HepG2 (cell line): ENCODE results near the gene ITPK1. TPM values are rescaled to one million over a fixed set of nuclear protein-coding genes. Genes with fewer than 3 reads are reported as not detected.

Experiments used
- ATAC-seq: fragments of 200-7000 bp; cut with Tn5 transposase; 3 replicates; pipeline ENCODE4 v1.9.1; 2020; ENCODE audit warnings: mild to moderate bottlenecking, moderate library complexity
- BruUV-seq: library from RNA; stranded (reverse); fragments of 400-500 nt; replicated peaks from 2 replicates; lab custom pipeline; 2021; lab: Mats Ljungman, UMichigan
- CTCF ChIA-PET: fragments of 300-600 bp; formaldehyde crosslinking; extraction: SDS; loops from one replicate; lab custom pipeline; 2021; ENCODE audit warnings: low total read pairs, inconsistent platforms, low intra/inter-chr PET ratio; lab: Yijun Ruan, JAX
- POLR2A ChIA-PET: fragments of 350-600 bp; sonication (Branson Sonifier 250); formaldehyde crosslinking; loops from one replicate; lab custom pipeline; 2020; ENCODE audit warnings: antibody characterized with exemption, inconsistent platforms; lab: Yijun Ruan, JAX
- DNase-seq: peaks from one replicate; pipeline ENCODE4 v3.0.0-alpha.2; 2015; ENCODE audit warnings: low spot score
- FAIRE-seq: peaks from 3 replicates; lab custom pipeline; 2011; peaks lifted over from hg19 to GRCh38; lab: Jason Lieb, UNC
- H2AFZ ChIP-seq: one replicate; pipeline ENCODE4 v1.6.1; 2011; ENCODE audit warnings: low read length, inconsistent platforms
- H3K27ac ChIP-seq: fragments of 300-600 bp; 3 replicates; pipeline ENCODE4 v1.8.0; 2011; ENCODE audit warnings: mixed run types, mild to moderate bottlenecking, mixed read lengths, low read length, inconsistent platforms; ENCODE audit not compliant: insufficient read depth; ENCODE audit errors: extremely low read length
- H3K27me3 ChIP-seq, 2 experiments: fragments of 200-600 bp in 1 of 2; 2 replicates in 1 of 2; 3 replicates in 1 of 2; pipeline versions ENCODE4 v1.6.0 to v1.8.0; 2011; ENCODE audit warnings: low read length in 2 of 2, mild to moderate bottlenecking in 2 of 2, moderate library complexity in 2 of 2, inconsistent platforms in 1 of 2; ENCODE audit not compliant: insufficient read depth in 2 of 2, control insufficient read depth in 1 of 2
- H3K36me3 ChIP-seq, 2 experiments: fragments of 200-600 bp in 1 of 2; replicated peaks in 1 of 2; 2 replicates in 1 of 2; 3 replicates in 1 of 2; pipeline versions ENCODE4 v1.5.1 to v1.8.0; 2011; ENCODE audit warnings: low read length in 2 of 2, inconsistent platforms in 1 of 2; ENCODE audit not compliant: insufficient read depth in 2 of 2, control insufficient read depth in 1 of 2
- H3K4me1 ChIP-seq: 2 replicates; pipeline ENCODE4 v1.5.1; 2012; ENCODE audit warnings: low read length, inconsistent platforms; ENCODE audit not compliant: insufficient read depth
- H3K4me2 ChIP-seq: 2 replicates; pipeline ENCODE4 v1.6.0; 2011; ENCODE audit warnings: low read depth, low read length, inconsistent platforms
- H3K4me3 ChIP-seq, 3 experiments: fragments of 200-600 bp in 1 of 3; sonication (generic), shearing (Covaris generic) in 1 of 3; replicated peaks in 1 of 3; 2 replicates each; pipeline ENCODE4 v1.5.1; 2011 to 2016; ENCODE audit warnings: low read length in 3 of 3, inconsistent platforms in 2 of 3, low read depth in 2 of 3, mild to moderate bottlenecking in 2 of 3, control low read depth in 1 of 3, mixed read lengths in 1 of 3; ENCODE audit not compliant: insufficient read depth in 1 of 3
- H3K79me2 ChIP-seq: one replicate; pipeline ENCODE4 v1.6.1; 2011; ENCODE audit warnings: low read length, inconsistent platforms; ENCODE audit not compliant: insufficient read depth
- H3K9ac ChIP-seq: 2 replicates; pipeline ENCODE4 v1.6.0; 2011; ENCODE audit warnings: mild to moderate bottlenecking, low read depth, low read length, inconsistent platforms; ENCODE audit not compliant: insufficient read depth
- H3K9me3 ChIP-seq: 2 replicates; pipeline ENCODE4 v1.5.1; 2012; ENCODE audit warnings: mild to moderate bottlenecking, low read length
- H4K20me1 ChIP-seq: 2 replicates; pipeline ENCODE4 v1.6.0; 2011; ENCODE audit warnings: inconsistent platforms, mild to moderate bottlenecking, low read length, moderate library complexity; ENCODE audit not compliant: insufficient read depth
- ARHGAP35 ChIP-seq: sonication (generic); formaldehyde crosslinking; IDR thresholded peaks from 2 replicates; pipeline ENCODE4 v1.9.0; 2022; ENCODE audit warnings: mild to moderate bottlenecking, inconsistent platforms, moderate library complexity, missing genetic modification reagents, borderline replicate concordance
- BCL6 ChIP-seq: IDR thresholded peaks from 2 replicates; pipeline ENCODE4 v1.6.1; 2016; ENCODE audit warnings: missing genetic modification reagents, missing compliant biosample characterization
- BORCS8-MEF2B ChIP-seq: sonication (generic); formaldehyde crosslinking; IDR thresholded peaks from 2 replicates; pipeline ENCODE4 v1.8.0; 2022; ENCODE audit warnings: mild to moderate bottlenecking, missing genetic modification reagents
- FOXO1 ChIP-seq: sonication (generic); formaldehyde crosslinking; IDR thresholded peaks from 2 replicates; pipeline ENCODE4 v1.4.0; 2020; ENCODE audit warnings: missing genetic modification reagents
- GABPB1 ChIP-seq: IDR thresholded peaks from 2 replicates; pipeline ENCODE4 v1.6.1; 2016; ENCODE audit warnings: mild to moderate bottlenecking, missing genetic modification reagents, moderate library complexity, missing compliant biosample characterization
- HMG20A ChIP-seq: IDR thresholded peaks from 2 replicates; pipeline ENCODE4 v1.6.1; 2016; ENCODE audit warnings: borderline replicate concordance
- MBNL3 ChIP-seq: fragments of 250-450 bp; sonication (Bioruptor Pico); conservative IDR thresholded peaks from 2 replicates; pipeline ENCODE4 v1.8.0; 2022; ENCODE audit warnings: mild to moderate bottlenecking, inconsistent platforms
- MYC ChIP-seq: sonication (generic); formaldehyde crosslinking; IDR thresholded peaks from 2 replicates; pipeline ENCODE4 v1.9.0; 2021; ENCODE audit warnings: missing genetic modification reagents, borderline replicate concordance
- NR3C1 ChIP-seq: sonication (generic); formaldehyde crosslinking; IDR thresholded peaks from 2 replicates; pipeline ENCODE4 v1.4.0; 2020; ENCODE audit warnings: missing genetic modification reagents
- RORA ChIP-seq: sonication (generic); formaldehyde crosslinking; IDR thresholded peaks from 2 replicates; pipeline ENCODE4 v1.5.0; 2020; ENCODE audit warnings: mild to moderate bottlenecking, missing genetic modification reagents, moderate library complexity
- SRSF4 ChIP-seq: fragments of 200-400 bp; formaldehyde crosslinking; IDR thresholded peaks from one replicate; pipeline ENCODE4 v1.6.1; 2018; ENCODE audit warnings: mild to moderate bottlenecking, low read depth, low read length, moderate library complexity; ENCODE audit not compliant: poor library complexity, severe bottlenecking
- TARDBP ChIP-seq: sonication (generic); formaldehyde crosslinking; IDR thresholded peaks from 2 replicates; pipeline ENCODE4 v1.8.0; 2022; ENCODE audit warnings: mild to moderate bottlenecking, missing genetic modification reagents
- ZFX ChIP-seq: sonication (generic); formaldehyde crosslinking; IDR thresholded peaks from 2 replicates; pipeline ENCODE4 v1.4.0; 2020; ENCODE audit warnings: mild to moderate bottlenecking, low read depth, missing genetic modification reagents, moderate library complexity
- ZMYM2 ChIP-seq: sonication (generic); formaldehyde crosslinking; IDR thresholded peaks from 2 replicates; pipeline ENCODE4 v1.8.0; 2022; ENCODE audit warnings: mild to moderate bottlenecking, missing genetic modification reagents
- ZNF331 ChIP-seq: sonication (generic); formaldehyde crosslinking; IDR thresholded peaks from 2 replicates; pipeline ENCODE4 v1.4.0; 2020; ENCODE audit warnings: missing genetic modification reagents
- ZNF432 ChIP-seq: sonication (generic); formaldehyde crosslinking; IDR thresholded peaks from 2 replicates; pipeline ENCODE4 v1.5.0; 2020; ENCODE audit warnings: missing genetic modification reagents, mild to moderate bottlenecking, borderline replicate concordance
- ZNF703 ChIP-seq: sonication (generic); formaldehyde crosslinking; IDR thresholded peaks from 2 replicates; pipeline ENCODE4 v1.5.1; 2020; ENCODE audit warnings: missing genetic modification reagents, mild to moderate bottlenecking, moderate library complexity, borderline replicate concordance
- ZNF737 ChIP-seq: sonication (generic); formaldehyde crosslinking; IDR thresholded peaks from 2 replicates; pipeline ENCODE4 v1.5.0; 2020; ENCODE audit warnings: missing genetic modification reagents, mild to moderate bottlenecking, borderline replicate concordance
- ZSCAN20 ChIP-seq: sonication (generic); formaldehyde crosslinking; IDR thresholded peaks from 2 replicates; pipeline ENCODE4 v1.4.0; 2020; ENCODE audit warnings: missing genetic modification reagents, mild to moderate bottlenecking, borderline replicate concordance
- WGBS: methylation state at CpG from one replicate; pipeline ENCODE4 v1.1.6; 2017; ENCODE audit warnings: low lambda C conversion rate; 5-methylcytosine and 5-hydroxymethylcytosine counted together
- in situ Hi-C: cut with HindIII; loops from 2 replicates; pipeline ENCODE4 v1.10.0; 2017; ENCODE audit warnings: low pct_unique_long_range_greater_than_20kb; ENCODE audit not compliant: extremely low pct_ligation_motif_present
- intact Hi-C: fragments of 100-400 bp; cut with micrococcal nuclease; formaldehyde crosslinking; loops from one replicate; pipeline ENCODE4 v1.10.0; 2022; ENCODE audit not compliant: unreplicated experiment
- polyA plus RNA-seq, 8 experiments: library from polyadenylated mRNA; depleted of rRNA in 3 of 8; stranded (reverse) in 7 of 8; unstranded in 1 of 8; fragments of >200 nt; fragmentation: Illumina TruSeq in 4 of 8; extraction: Trizol in 4 of 8; gene quantifications; 2 replicates each; pipeline versions ENCODE4 v1.2.1 to v1.2.3, GENCODE V29; 2011 to 2016; ENCODE audit warnings: low read depth in 4 of 8, missing spikeins in 1 of 8, mixed read lengths in 1 of 8; ENCODE audit not compliant: insufficient read depth in 1 of 8
- total RNA-seq, 5 experiments: library from RNA; depleted of rRNA; stranded (reverse); fragments of >200 nt; fragmentation: Illumina TruSeq; extraction: Trizol; gene quantifications; 2 replicates each; pipeline ENCODE4 v1.2.3, GENCODE V29; 2016; ENCODE audit warnings: low read depth in 1 of 5
- TF ChIP-seq, protein P1 (sequence below): fragments of 450-650 bp; IDR thresholded peaks from 2 replicates; pipeline ENCODE4 v1.6.1; 2017; ENCODE audit warnings: mild to moderate bottlenecking
- TF ChIP-seq, protein P2 (sequence below): sonication (generic); formaldehyde crosslinking; IDR thresholded peaks from 2 replicates; pipeline ENCODE4 v1.4.0; 2020; ENCODE audit warnings: missing genetic modification reagents
- TF ChIP-seq, protein P3 (sequence below): IDR thresholded peaks from 2 replicates; pipeline ENCODE4 v1.6.1; 2012; ENCODE audit warnings: inconsistent platforms

ITPK1 gene
- total and polyA plus RNA-seq, 2 of the 13 experiments (the other 11 are each of a cell fraction or from before 2014, with no cell fraction given), result 20.5 to 47.5 TPM

DNA sequence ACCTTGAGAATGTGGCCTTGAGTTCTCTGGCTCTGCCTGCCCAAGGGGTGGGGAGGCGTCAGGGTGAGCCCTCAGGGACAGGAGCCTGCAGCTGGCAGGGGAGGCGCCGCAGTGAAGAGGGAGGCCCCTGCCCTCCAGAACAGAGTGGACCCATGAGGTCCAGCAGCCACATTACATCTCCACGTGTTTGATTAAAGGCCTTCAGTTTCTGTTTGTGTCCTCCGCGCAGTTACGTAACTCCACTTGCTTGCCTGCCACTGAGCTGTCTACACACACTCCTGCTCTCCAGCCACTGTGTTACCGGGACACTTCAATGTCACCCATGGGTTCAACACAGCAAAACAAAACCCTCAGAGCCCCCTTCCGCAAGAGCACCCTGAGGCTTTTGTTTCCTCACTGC is 122.4 kb downstream of the ITPK1 start:
- CTCF ChIA-PET, result no interaction called here
- H3K4me3 ChIP-seq, result no peak overlapping the region
- H3K9me3 ChIP-seq, result no peaks in the 10 kb centered on the region
- intact Hi-C loops, result no loop called here
- no peak overlapping the region for H3K4me2 ChIP-seq
- no peaks in the 10 kb centered on the region for H4K20me1 ChIP-seq
- H3K36me3 ChIP-seq, result peaks cover 2 to 6% of the 10 kb centered on the region in 2 experiments; a peak in 2 of 5 replicates
- H3K4me1 ChIP-seq, result peaks cover 47% of the 10 kb centered on the region
- no peak overlapping the region for H3K9ac ChIP-seq
- no peak overlapping the region for H2AFZ ChIP-seq
- 60% methylated on average over 7 of the region's 9 CpGs for WGBS
- peak overlapping the region; percentile 17 for H3K27ac ChIP-seq
- in situ Hi-C loops, result no loop called here
- no peaks in the 10 kb centered on the region for H3K79me2 ChIP-seq
- no peaks in the 10 kb centered on the region for H3K27me3 ChIP-seq
- no TSS peak for BruUV-seq
- peak; percentile 70 for ATAC-seq
- peak; percentile 60 for FAIRE-seq
- peak; percentile 77 for DNase-seq
- POLR2A ChIA-PET, result interaction anchor here (1.2 kb wide), 1 partner anchor 192 kb away, joined by 3 read pairs; the partner anchor contains the start of genes LYSET and MOAP1
- TF ChIP-seq, protein P1, sequence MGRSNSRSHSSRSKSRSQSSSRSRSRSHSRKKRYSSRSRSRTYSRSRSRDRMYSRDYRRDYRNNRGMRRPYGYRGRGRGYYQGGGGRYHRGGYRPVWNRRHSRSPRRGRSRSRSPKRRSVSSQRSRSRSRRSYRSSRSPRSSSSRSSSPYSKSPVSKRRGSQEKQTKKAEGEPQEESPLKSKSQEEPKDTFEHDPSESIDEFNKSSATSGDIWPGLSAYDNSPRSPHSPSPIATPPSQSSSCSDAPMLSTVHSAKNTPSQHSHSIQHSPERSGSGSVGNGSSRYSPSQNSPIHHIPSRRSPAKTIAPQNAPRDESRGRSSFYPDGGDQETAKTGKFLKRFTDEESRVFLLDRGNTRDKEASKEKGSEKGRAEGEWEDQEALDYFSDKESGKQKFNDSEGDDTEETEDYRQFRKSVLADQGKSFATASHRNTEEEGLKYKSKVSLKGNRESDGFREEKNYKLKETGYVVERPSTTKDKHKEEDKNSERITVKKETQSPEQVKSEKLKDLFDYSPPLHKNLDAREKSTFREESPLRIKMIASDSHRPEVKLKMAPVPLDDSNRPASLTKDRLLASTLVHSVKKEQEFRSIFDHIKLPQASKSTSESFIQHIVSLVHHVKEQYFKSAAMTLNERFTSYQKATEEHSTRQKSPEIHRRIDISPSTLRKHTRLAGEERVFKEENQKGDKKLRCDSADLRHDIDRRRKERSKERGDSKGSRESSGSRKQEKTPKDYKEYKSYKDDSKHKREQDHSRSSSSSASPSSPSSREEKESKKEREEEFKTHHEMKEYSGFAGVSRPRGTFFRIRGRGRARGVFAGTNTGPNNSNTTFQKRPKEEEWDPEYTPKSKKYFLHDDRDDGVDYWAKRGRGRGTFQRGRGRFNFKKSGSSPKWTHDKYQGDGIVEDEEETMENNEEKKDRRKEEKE, result no peak
- TF ChIP-seq ZMYM2 (CRISPR knock-in tag) (no peak), ZNF703 (CRISPR knock-in tag) (no peak), GABPB1 (CRISPR knock-in tag) (no peak), FOXO1 (CRISPR knock-in tag) (peak; percentile 61), MBNL3 (CRISPR knock-in tag) (no peak), ARHGAP35 (CRISPR knock-in tag) (no peak), ZSCAN20 (no peak), RORA (CRISPR knock-in tag) (no peak), TARDBP (CRISPR knock-in tag) (no peak; the same call in 1 of the 2 replicates), HMG20A (CRISPR knock-in tag) (0 out of 2 replicates have a peak, but pooled peaks have one; percentile 19), MYC (CRISPR knock-in tag) (peak; percentile 74; the same call in 1 of the 2 replicates), ZNF737 (CRISPR knock-in tag) (no peak), BORCS8-MEF2B (CRISPR knock-in tag) (0 out of 2 replicates have a peak, but pooled peaks have one; percentile 32), ZNF432 (CRISPR knock-in tag) (no peak), ZFX (CRISPR knock-in tag) (peak; percentile 68; the same call in 1 of the 2 replicates), ZNF331 (CRISPR knock-in tag) (peak; percentile 69; the same call in 1 of the 2 replicates), BCL6 (CRISPR knock-in tag) (peak; percentile 33; the same call in 1 of the 2 replicates), SRSF4 (no peak), NR3C1 (CRISPR knock-in tag) (no peak)
- TF ChIP-seq, protein P2, sequence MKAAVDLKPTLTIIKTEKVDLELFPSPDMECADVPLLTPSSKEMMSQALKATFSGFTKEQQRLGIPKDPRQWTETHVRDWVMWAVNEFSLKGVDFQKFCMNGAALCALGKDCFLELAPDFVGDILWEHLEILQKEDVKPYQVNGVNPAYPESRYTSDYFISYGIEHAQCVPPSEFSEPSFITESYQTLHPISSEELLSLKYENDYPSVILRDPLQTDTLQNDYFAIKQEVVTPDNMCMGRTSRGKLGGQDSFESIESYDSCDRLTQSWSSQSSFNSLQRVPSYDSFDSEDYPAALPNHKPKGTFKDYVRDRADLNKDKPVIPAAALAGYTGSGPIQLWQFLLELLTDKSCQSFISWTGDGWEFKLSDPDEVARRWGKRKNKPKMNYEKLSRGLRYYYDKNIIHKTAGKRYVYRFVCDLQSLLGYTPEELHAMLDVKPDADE (CRISPR knock-in tag), result no peak
- TF ChIP-seq, protein P3, sequence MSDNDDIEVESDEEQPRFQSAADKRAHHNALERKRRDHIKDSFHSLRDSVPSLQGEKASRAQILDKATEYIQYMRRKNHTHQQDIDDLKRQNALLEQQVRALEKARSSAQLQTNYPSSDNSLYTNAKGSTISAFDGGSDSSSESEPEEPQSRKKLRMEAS, result peak; percentile 85
